ENCODE results near the gene OCA2.
"Not testable (repeated sequence)": the region's sequence is repeated elsewhere in the genome, so short reads cannot be mapped to it uniquely, and the experiment has no call there.

Gene OCA2

DNA sequence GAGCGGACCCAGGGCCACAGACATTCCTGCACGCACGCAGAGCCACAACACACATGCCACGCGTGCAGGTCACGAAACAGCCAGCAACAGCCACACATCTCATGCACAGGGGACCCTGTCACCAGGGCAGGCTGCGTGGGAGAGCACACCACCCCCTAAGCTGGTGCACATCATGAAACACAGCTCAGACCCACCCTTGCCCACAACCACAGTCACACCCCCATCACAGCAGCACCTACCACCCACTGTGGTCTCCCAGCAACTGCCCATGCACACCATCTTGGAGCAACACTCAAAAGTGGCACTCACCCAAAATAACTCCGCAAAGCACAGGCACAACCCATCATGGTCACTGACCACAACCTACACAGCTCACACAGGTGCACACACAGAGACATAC, 75.7 kb downstream of the OCA2 start:
- no peak for DNase-seq (ENCODE audit: low read depth)

GRCh38 chr15:28022961-28023360, 76.2 kb downstream of the OCA2 start:
- DNase-seq (ENCODE audit: low read depth): no peak

DNA sequence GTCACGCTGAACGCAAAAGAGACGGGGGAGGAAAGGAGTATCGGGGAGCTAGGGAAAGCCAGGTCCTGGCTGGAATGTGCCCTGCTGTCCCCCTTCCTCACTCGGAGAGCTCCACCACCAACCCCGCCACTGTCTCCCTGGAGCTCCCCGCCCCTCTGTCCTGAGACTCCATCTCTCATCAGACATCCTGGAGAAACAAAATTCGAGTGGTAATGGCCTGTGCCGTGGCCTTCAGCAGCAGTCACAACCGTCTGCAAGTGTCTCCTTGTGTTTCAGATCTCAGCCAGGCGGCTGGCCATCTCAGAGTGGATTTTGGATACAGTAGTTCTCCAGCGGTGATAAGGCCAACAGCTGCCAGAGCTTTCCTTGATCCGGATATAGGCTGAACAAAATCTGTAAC, 76.9 kb downstream of the OCA2 start:
- DNase-seq (ENCODE audit: low read depth): no peak

DNA sequence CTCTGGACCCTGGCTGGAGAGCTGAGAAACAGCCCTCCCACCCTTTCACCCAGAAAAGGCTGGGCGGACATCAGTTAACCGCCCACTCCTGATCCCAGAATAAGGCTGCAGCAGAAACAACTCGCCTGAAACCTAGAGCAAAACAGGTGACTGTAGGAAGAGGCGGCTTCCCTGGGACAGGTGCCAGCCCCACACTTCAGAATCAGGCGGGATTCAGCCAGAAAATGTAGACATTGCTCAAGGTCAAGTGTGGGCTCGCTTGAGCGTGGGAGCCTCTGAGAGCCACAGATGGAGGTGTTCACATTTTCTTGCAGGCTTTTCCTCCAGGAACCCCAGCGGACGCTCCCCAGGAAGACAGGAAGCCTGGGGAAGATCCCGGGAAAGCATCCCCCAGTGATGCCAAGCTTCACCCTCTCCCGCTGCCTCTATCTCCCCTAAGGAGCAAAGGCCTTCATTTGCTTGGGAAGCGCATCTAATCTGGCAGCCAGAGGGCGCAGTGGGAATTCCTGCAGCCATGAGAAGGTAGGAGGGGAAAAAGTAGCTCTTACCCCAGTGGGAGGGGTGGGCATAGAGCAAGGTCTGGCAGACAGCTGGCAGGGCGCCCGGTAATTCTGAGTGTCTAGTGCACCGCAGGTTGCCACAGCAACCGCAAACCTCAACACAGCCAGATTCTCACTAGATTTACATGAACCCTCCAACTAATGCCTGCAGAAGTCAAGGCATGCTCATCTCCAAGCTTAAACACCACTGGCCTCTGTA, 77.7 kb downstream of the OCA2 start:
- no peak for DNase-seq (ENCODE audit: low read depth)

DNA sequence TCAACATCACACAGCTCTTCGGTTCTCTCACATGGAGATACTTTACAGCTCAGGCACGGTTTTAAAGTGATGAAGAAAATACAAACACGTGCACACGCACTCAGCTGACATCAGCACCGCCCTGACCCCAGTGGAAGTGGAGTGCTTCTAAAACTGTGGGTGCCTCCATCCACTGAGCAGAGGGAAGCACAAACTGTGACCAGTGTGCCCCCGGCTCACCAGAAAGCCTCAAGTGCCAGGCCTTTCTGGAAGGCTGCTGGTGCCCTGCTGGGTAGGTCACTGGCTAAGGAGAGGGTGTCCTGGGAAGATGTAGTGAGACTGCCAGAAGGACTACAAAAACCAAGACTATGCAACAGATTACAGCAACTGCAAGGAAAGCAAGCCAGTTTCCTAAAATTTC, 78.5 kb downstream of the OCA2 start:
- DNase-seq (ENCODE audit: low read depth): no peak

GRCh38 chr15:28019594-28020309, 79.4 kb downstream of the OCA2 start:
- no peak for DNase-seq (ENCODE audit: low read depth)

DNA sequence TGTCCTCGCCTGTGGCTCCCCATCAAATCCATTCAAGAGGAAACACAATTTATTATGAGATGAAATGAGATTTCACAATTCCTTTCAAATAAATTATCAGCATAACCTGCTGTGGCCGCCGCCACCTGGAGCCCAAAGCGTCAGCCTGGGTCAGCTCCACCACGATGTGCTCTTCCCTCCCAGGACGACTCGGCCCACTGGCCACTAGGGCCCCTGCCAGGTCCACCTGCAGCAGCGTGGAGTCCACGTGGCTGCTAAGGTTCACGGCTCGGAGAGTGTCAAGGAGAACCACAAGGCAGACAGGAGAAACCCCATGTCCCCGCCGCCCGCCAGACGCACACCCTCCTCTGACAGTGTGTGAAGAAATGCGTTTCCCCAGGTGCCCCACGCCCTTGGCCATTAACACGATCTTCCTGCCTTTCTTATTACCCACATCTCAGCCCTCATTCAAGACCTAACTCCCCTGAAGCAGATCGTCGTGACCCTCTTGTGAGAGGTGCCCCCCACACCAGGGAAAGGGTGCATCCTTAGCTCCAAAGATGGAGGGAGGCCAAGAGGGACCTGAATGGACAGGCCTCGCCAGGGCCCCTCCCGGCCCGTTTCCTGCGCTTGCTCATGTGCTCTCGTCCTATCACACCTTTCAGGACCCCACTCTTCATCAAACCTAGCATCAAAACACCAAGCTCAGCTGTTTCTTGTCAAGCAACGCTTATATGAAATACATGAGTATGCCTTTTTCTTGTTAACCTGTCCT, 80.6 kb downstream of the OCA2 start:
- DNase-seq (ENCODE audit: low read depth): no peak

DNA sequence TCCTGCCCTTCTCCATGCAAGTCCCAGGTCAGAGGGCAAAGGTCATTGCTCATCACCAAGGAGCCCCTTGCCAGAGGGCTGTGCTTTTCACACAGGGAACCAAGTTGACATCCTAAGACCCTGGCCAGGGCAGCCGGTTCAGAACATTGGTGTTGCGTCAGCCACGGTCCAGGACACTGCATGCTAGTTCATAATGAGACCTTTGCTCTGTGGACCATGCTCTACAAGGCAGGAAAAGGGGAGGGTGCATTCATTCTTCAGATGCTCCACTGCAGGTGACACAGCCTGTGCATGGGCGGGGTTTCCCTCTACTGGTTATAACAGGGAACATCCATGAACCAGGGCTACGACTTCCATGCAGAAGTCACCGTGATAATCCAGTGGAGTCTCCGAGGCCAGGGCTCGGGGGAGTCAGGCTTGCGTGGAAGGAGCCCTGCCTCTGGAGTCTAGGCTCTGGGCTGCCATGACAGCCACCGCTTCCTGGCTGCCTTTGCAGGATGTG, 81.6 kb downstream of the OCA2 start:
- DNase-seq (ENCODE audit: low read depth): no peak

- no peak for DNase-seq (ENCODE audit: low read depth)
Measured at GRCh38 chr15:28015855-28016254, 83.3 kb downstream of the OCA2 start.

GRCh38 chr15:28014623-28015200, 84.4 kb downstream of the OCA2 start:
- no peak for DNase-seq (ENCODE audit: low read depth)

DNA sequence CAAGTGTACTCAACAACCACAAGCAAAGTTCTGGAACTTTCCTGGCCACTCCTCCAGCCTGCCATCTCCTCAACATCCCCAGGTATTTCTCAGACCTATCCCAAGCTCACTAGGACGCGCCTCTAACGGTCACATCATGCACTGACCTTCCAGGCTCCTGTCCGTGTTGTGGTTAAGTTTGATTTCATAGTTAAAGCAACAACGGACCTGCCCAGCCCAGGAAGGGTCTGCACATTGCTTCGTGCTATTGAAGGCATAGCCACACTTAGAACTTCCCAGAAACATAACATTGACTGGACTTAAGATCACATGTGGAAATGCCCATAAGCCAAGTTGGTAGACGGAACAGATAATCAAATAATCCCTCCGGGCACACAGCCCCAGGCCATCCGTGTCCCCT, 85.1 kb downstream of the OCA2 start:
- DNase-seq (ENCODE audit: low read depth): no peak

- DNase-seq (ENCODE audit: low read depth): no peak
Measured at GRCh38 chr15:28013480-28013879, 85.6 kb downstream of the OCA2 start.

DNA sequence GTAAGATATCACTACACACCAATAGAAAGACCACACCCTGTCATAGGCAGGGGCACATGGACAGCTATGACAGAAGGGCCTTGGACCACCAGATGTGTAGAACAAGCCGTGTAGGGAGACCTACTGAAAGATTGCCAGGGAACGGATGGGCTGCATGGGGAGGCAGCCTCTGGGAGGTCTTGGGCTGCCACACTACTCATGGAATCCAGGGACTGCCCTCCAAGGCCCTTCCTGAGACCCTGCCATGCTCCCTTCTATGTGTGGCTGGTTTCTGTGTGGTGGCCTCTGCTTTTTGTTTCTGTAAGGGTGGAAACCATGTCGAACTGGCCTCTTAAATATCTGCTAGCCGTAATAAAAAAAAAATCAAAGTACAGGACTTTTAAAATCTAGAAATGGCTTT, 86.9 kb downstream of the OCA2 start:
- no peak for DNase-seq (ENCODE audit: low read depth)

- not testable (repeated sequence) for DNase-seq (ENCODE audit: low read depth)
Measured at GRCh38 chr15:28008175-28008574, 90.9 kb downstream of the OCA2 start.

- DNase-seq (ENCODE audit: low read depth): no peak
Measured at GRCh38 chr15:28006116-28006905, 92.8 kb downstream of the OCA2 start.

DNA sequence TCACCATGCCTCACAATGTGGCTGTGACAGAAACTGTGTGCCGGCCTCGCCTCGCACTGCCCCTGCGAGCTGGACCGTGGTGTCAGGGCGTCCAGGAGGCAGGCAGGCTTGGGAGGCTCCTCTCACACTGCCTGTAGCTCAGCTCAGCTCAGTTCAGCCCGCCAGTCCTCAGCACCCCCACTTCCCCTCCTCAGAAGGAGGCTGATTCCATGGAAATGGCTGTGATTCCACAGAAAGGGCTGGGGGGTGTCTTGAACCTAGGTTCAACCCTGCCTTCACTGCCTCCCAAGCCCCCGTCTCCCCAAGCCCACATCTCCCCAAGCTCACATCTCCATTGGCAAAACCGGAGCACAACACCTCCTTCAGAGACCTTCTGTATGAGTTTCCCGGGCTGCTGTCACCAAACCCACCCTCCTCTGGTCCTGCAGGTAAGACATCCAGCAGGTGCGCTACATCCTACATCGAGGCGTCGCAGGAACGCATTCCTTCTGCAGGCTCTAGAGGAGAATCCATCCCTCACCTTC, 94.0 kb downstream of the OCA2 start:
- no peak for DNase-seq (ENCODE audit: low read depth)

GRCh38 chr15:28004143-28005003, 94.7 kb downstream of the OCA2 start:
- no peak for DNase-seq (ENCODE audit: low read depth)

DNA sequence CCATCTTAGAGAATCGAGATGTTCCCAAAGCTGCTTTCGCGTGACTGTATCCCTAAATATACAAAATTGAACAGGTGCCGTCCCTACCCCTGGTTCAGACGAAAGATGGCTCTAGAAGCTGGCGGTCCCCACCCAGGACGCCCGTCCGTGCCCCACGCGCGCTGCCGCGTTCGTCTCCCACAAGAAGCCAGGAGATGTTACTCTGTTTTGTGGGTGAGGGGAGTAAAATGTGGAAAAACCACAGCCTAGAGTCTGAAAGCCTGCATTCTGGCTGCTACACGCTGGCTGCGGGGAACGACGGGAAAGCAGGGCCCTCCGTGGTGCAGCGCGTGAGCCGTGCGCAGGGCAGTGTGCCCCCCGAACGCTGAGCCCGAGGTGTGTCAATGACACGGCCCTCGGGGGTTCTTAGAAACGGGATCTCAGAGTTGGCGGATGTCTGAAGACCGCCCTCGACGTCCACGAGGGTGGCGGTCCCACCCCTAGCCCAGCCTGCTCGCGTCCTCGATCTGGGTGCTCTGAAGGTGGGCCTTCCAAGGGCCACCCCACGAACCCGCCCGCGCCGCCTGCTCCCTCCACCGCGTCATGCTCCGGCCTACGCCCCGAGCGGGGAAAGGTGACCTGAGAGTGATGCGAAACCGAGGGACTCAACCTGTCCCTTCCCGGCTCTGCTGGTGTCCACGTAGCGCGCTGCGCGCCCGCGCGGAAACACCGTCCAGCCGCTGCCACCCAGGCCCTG, 95.6 kb downstream of the OCA2 start:
- DNase-seq (ENCODE audit: low read depth): no peak

DNA sequence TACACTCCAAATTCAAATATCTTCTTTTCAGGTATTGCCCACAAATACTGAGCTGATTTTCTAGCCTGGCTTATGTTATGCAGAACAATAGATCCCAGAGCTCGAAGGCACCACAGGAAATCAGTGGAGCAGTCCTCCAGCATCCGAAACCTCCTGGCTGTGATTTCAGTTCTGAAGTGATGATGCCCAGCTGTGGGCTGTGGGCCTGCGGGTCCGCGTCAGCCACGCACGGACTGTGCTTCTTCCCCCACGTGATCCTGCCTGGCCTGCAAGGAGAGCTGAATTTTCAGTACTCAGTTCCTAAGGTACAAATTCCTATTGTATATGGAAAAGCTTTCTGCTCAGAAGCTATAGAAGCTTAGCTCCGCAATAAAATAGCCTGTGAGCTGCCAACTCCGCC, 96.2 kb downstream of the OCA2 start:
- DNase-seq (ENCODE audit: low read depth): no peak
